GM13977 (cell line): ENCODE results near the gene GARS1.

Experiments
- DNase-seq: peaks from one replicate; pipeline ENCODE4 v3.0.0; 2012; ENCODE audit warnings: low spot score
- CTCF ChIP-seq: IDR thresholded peaks from 2 replicates; pipeline ENCODE4 v1.5.1; 2012; ENCODE audit warnings: mild to moderate bottlenecking, control low read depth; ENCODE audit not compliant: insufficient read depth; ENCODE audit errors: extremely low read depth, missing control alignments
- in situ Hi-C: fragments of 300-500 bp; cut with MboI; formaldehyde crosslinking; loops from one replicate; pipeline ENCODE4 v1.12.0; 2022; ENCODE audit warnings: low sequenced_read_pairs, low pct_unique_long_range_greater_than_20kb, mixed read lengths, inconsistent platforms; ENCODE audit not compliant: unreplicated experiment

Gene GARS1

GRCh38 chr7:30552330-30552729 is 42.3 kb upstream of the GARS1 start:
- no peak for TF ChIP-seq CTCF
- in situ Hi-C loops = loop anchor here (25.0 kb wide), 1 partner anchor 390 kb away; no protein-coding TSS in a partner anchor
- no peak for DNase-seq

- in situ Hi-C loops = loop anchor here (25.0 kb wide), 1 partner anchor 391 kb away; no protein-coding TSS in a partner anchor
- no peak for DNase-seq
- no peak for TF ChIP-seq CTCF
Observed at GRCh38 chr7:30553141-30553540, 41.5 kb upstream of the GARS1 start.

GRCh38 chr7:30553546-30553945 is 41.1 kb upstream of the GARS1 start:
- in situ Hi-C loops = loop anchor here (25.0 kb wide), 1 partner anchor 391 kb away; no protein-coding TSS in a partner anchor
- DNase-seq = no peak
- no peak for TF ChIP-seq CTCF

- no peak for DNase-seq
- in situ Hi-C loops = loop anchor here (25.0 kb wide), 1 partner anchor 393 kb away; no protein-coding TSS in a partner anchor
- no peak for TF ChIP-seq CTCF
Observed at GRCh38 chr7:30555525-30555924, 39.2 kb upstream of the GARS1 start.

GRCh38 chr7:30556840-30557239 is 37.8 kb upstream of the GARS1 start:
- DNase-seq = no peak
- TF ChIP-seq CTCF = no peak
- in situ Hi-C loops = loop anchor here (25.0 kb wide), 1 partner anchor 395 kb away; no protein-coding TSS in a partner anchor

- in situ Hi-C loops = loop anchor here (25.0 kb wide), 1 partner anchor 395 kb away; no protein-coding TSS in a partner anchor
- no peak for DNase-seq
- TF ChIP-seq CTCF = no peak
Observed at GRCh38 chr7:30557245-30557644, 37.4 kb upstream of the GARS1 start.

- no peak for TF ChIP-seq CTCF
- in situ Hi-C loops = loop anchor here (25.0 kb wide), 1 partner anchor 397 kb away; no protein-coding TSS in a partner anchor
- DNase-seq = no peak
Observed at GRCh38 chr7:30559611-30560010, 35.1 kb upstream of the GARS1 start.
